Bronchial epithelial cell (primary cell): Measurements from ENCODE around the gene SYT17. TPM values are rescaled to one million over a fixed set of nuclear protein-coding genes. Genes with fewer than 3 reads are reported as not detected.

Experiments used
- DNase-seq: peaks from one replicate; pipeline ENCODE4 v3.0.0-alpha.2; 2010; ENCODE audit warnings: low read depth
- FAIRE-seq: peaks from 2 replicates; lab custom pipeline; 2011; peaks lifted over from hg19 to GRCh38; lab: Jason Lieb, UNC
- H3K27me3 ChIP-seq: 2 replicates; pipeline ENCODE4 v1.5.1; 2011; ENCODE audit warnings: low read length; ENCODE audit not compliant: control insufficient read depth, insufficient read depth
- H3K36me3 ChIP-seq: 2 replicates; pipeline ENCODE4 v1.5.1; 2011; ENCODE audit warnings: low read length; ENCODE audit not compliant: control insufficient read depth, insufficient read depth
- H3K4me3 ChIP-seq: 2 replicates; pipeline ENCODE4 v1.5.1; 2011; ENCODE audit warnings: mild to moderate bottlenecking, low read depth, low read length, control low read depth
- total RNA-seq: library from RNA; depleted of rRNA; stranded (reverse); fragments of >200 nt; gene quantifications from 2 replicates; pipeline ENCODE4 v1.2.1, GENCODE V29; 2014
- TF ChIP-seq, protein P1 (sequence below): IDR thresholded peaks from 2 replicates; pipeline ENCODE4 v1.5.1; 2011; ENCODE audit warnings: mild to moderate bottlenecking, moderate library complexity, low read length, control low read depth, inconsistent platforms; ENCODE audit not compliant: insufficient read depth, severe bottlenecking

The SYT17 gene
- total RNA-seq, 1 donor from 2014 or later: 1.1 TPM

DNA sequence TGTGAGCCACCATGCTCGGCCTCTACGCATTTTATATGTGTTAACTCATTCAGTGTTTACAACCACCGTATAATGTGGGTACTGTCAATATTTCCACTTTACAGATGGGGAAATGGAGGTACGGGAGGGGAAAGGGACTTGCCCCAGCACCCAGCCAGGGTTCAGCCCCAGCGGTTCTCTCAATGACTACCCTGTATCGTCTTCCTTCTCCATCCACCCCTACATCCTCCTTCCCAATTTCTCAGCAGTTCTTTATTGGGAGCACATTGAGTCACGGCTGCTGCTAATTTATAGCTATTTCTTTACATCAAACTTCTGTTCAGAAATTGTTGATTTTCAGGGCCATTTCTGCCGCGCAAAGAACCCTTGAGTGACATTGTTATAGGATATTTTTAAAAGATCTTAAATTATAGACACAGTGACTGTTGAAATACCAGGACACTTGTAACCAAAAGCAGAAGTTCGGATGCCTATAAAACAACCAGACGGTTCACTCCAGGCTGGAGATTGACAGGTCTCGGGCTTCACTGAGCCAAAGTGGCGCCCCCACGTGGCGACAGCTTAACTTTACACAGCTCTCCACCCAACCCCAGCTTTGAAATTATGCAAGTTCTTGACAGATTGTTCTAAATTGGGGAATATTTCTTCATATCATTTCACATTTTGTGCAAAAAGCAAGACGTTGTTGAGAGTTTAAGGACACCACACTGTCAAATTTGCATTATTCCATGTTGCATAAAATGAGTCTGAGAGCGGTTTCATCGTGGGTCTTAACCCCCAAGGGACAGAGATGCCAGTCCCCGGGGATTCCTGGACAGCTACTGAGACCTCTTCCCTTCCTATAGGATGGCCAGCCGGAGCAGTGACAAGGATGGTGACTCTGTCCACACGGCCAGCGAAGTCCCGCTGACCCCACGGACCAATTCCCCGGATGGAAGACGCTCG lies 11.8 kb downstream of the SYT17 start:
- DNase-seq (peak; percentile 37), FAIRE-seq (no peak)
- no peaks in the 10 kb centered on the region for H3K27me3 ChIP-seq
- TF ChIP-seq, protein P1, sequence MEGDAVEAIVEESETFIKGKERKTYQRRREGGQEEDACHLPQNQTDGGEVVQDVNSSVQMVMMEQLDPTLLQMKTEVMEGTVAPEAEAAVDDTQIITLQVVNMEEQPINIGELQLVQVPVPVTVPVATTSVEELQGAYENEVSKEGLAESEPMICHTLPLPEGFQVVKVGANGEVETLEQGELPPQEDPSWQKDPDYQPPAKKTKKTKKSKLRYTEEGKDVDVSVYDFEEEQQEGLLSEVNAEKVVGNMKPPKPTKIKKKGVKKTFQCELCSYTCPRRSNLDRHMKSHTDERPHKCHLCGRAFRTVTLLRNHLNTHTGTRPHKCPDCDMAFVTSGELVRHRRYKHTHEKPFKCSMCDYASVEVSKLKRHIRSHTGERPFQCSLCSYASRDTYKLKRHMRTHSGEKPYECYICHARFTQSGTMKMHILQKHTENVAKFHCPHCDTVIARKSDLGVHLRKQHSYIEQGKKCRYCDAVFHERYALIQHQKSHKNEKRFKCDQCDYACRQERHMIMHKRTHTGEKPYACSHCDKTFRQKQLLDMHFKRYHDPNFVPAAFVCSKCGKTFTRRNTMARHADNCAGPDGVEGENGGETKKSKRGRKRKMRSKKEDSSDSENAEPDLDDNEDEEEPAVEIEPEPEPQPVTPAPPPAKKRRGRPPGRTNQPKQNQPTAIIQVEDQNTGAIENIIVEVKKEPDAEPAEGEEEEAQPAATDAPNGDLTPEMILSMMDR: peak; percentile 73
- H3K4me3 ChIP-seq: no peak overlapping the region
- no peaks in the 10 kb centered on the region for H3K36me3 ChIP-seq

DNA sequence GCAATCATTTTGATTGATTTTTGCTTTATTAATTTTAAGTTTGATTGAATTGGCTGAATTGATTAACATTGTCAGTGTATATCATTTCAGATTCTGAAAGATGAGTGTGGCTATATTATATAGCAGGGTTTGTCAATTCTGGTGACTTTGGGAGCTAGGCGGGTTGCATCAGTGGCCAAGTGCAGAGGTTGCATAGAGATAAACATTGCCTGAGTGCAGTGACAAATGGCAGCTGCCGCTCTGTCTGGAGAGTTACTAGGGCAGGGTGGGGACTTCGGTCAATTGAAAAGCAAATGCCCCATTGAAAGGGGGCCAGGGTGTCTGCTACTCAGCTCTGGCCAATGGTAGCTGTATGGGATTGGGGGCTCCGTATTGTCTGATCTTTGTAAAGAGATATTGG lies 12.7 kb downstream of the SYT17 start:
- H3K36me3 ChIP-seq: no peaks in the 10 kb centered on the region

DNA sequence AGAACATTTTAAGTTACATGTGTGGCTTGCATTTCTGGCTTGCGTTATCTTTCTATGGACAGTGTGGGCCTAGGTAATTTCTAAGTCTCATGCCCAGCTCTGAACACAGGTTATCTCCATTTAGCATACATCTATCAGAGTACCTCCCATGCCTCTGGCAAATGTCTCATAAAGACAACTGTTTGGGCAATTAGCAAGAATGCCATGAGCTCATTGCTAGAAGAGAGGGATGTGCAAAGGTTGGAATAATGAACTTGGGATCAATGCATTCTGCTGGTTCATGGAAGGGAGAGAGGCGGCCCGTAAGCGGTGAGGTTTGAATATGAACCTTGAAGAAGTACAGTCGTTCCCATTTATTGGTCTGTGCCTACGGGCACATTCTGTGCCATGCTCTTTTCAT lies 14.4 kb downstream of the SYT17 start:
- peak; percentile 16 for DNase-seq
- TF ChIP-seq, protein P1: no peak
- FAIRE-seq: no peak
- no peaks in the 10 kb centered on the region for H3K36me3 ChIP-seq
- no peaks in the 10 kb centered on the region for H3K27me3 ChIP-seq
- no peak overlapping the region for H3K4me3 ChIP-seq

More for the DNA sequence above, 12.7 kb downstream of the SYT17 start:
- FAIRE-seq (no peak), DNase-seq (no peak)
- H3K4me3 ChIP-seq: no peak overlapping the region
- TF ChIP-seq, protein P1: no peak
- H3K27me3 ChIP-seq: no peaks in the 10 kb centered on the region

DNA sequence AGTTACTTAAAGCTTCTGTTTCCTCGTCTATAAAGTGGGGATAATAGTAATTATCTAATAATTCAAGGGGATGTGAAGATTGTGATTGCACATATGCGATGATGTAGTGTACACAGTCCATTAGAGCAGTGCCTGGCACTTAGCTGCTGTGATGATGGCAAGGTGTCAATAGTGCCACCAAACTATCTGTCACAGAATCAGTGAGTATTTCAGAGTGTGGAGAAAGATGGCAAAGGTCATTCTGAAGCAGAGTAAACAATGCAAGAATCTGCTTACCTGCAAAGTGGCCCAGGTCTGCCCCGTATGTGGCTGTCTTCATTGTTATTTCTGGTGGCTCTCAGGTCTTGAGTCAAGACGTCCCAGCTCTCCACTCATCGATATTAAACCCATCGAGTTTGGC lies 15.1 kb downstream of the SYT17 start:
- DNase-seq (no peak), FAIRE-seq (no peak)
- TF ChIP-seq, protein P1: no peak
- Histone ChIP-seq H3K4me3 (no peak overlapping the region), H3K27me3 (no peaks in the 10 kb centered on the region), H3K36me3 (no peaks in the 10 kb centered on the region)

DNA sequence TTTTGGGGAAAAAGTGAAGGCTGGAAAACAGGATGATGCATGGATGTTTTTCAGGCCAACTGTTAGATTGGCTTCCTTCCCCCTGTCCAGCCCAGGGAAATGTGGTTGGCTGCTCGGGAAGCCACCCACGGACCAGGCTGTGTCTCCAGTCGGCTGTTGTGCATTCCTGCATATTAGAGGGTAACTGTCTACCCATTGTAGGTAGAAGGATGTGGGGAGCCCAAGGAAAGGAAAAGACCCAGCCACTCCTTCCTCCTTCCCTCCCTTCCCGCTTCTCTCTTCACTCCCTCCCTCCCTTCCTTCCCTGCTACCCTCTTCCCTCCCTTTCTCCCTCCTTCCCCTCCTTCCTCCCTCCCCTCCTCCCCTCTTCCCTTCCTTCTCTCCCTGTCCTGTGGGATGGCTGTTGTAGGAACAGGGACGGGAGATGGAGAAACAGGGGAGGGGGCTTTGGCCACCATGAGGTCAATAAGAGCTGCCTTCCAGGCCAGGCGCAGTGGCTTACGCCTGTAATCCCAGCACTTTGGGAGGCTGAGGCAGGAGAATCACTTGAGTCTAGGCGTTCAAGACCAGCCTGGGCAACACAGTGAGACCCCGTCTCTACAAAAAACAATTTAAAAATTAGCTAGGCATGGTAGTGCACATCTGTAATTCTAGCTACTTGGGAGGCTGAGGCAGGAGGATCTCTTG lies 16.9 kb downstream of the SYT17 start:
- no peak overlapping the region for H3K4me3 ChIP-seq
- FAIRE-seq (no peak), DNase-seq (no peak)
- no peaks in the 10 kb centered on the region for H3K27me3 ChIP-seq
- TF ChIP-seq, protein P1: no peak
- H3K36me3 ChIP-seq: no peaks in the 10 kb centered on the region
